ENCODE results near the gene CDH4. TPM values are rescaled to one million over a fixed set of nuclear protein-coding genes. Genes with fewer than 3 reads are reported as not detected.

The CDH4 gene
- total and polyA plus RNA-seq, 2 of the 4 experiments (the other 2 are of a cell fraction): 1.6 to 3.5 TPM

- Histone ChIP-seq H3K4me1 (ENCODE audit: control insufficient read depth, insufficient read depth, low read length) (no peaks in the 10 kb centered on the region), H2BK15ac (ENCODE audit: low read depth, low read length) (no peak overlapping the region), H3K14ac (replicated peaks; ENCODE audit: low read depth, low read length) (no peak overlapping the region), H3K23ac (ENCODE audit: low read depth, low read length) (no peak overlapping the region), H2BK120ac (ENCODE audit: low read depth, low read length) (no peak overlapping the region), H2AFZ (replicated peaks; ENCODE audit: low read length, poor library complexity) (no peak overlapping the region), H2BK20ac (ENCODE audit: low read depth, low read length) (no peak overlapping the region), H3K9me3 (ENCODE audit: control insufficient read depth, insufficient read depth, low read length) (no peaks in the 10 kb centered on the region), H3K36me3 (ENCODE audit: control insufficient read depth, insufficient read depth, low read length) (no peaks in the 10 kb centered on the region), H3K27me3 (ENCODE audit: control insufficient read depth, insufficient read depth, low read length) (peaks cover 6% of the 10 kb centered on the region; the same call in 1 of the 2 replicates), H4K91ac (ENCODE audit: insufficient read depth, low read depth, low read length) (no peak overlapping the region), H3K4me3 (ENCODE audit: insufficient read depth, low read depth, low read length) (no peak overlapping the region), H3K18ac (ENCODE audit: low read depth, low read length) (no peak overlapping the region), H4K5ac (ENCODE audit: low read depth, low read length) (no peak overlapping the region), H3K9me1 (ENCODE audit: insufficient read depth, low read length) (no peaks in the 10 kb centered on the region), H4K20me1 (ENCODE audit: insufficient read depth, low read length) (no peaks in the 10 kb centered on the region), H3K4me2 (ENCODE audit: low read depth, low read length) (no peak overlapping the region), H2BK5ac (ENCODE audit: low read depth, low read length, poor library complexity, severe bottlenecking) (no peak overlapping the region), H3K4ac (ENCODE audit: low read depth, low read length) (no peak overlapping the region), H3K27ac (ENCODE audit: insufficient read depth, low read length) (no peak overlapping the region), H2AK5ac (ENCODE audit: low read depth, low read length) (no peak overlapping the region), H2AK9ac (replicated peaks; ENCODE audit: low read depth, low read length, poor library complexity) (no peak overlapping the region), H3K79me1 (ENCODE audit: low read depth in 1 of 2, low read length in 2 of 2) (no peaks in the 10 kb centered on the region), H3K9ac (ENCODE audit: low read depth, low read length) (no peak overlapping the region), H3K56ac (ENCODE audit: extremely low read depth, insufficient read depth, low read length) (no peak overlapping the region), H4K8ac (ENCODE audit: low read depth in 2 of 2, low read length in 2 of 2) (no peak overlapping the region)
- DNase-seq (no peak), ATAC-seq (ENCODE audit: low read depth) (no peak)
- ChIA-PET POLR2A (ENCODE audit: unreplicated experiment) (no interaction called here), CTCF (no interaction called here)
- WGBS, 2 experiments (ENCODE audit: extremely low coverage in 2 of 2, insufficient read length in 1 of 2): 66% methylated on average over 6 of the region's 17 CpGs; no CpG with 5 or more reads in 1 of the 2 experiments
- in situ Hi-C loops (cut with MboI; ENCODE audit: low sequenced_read_pairs) (no loop called here), dilution Hi-C loops (cut with HindIII; ENCODE audit: low sequenced_read_pairs, unreplicated experiment) (no loop called here), intact Hi-C loops (cut with micrococcal nuclease) (no loop called here)
- TF ChIP-seq CTCF (conservative IDR thresholded peaks at IDR 0.05; ENCODE audit: low read depth, low read length) (no peak), USF2 (IDR thresholded peaks at IDR 0.05; ENCODE audit: low read depth, low read length) (no peak), CHD1 (IDR thresholded peaks at IDR 0.05; ENCODE audit: low read depth, low read length) (no peak), FOS (IDR thresholded peaks at IDR 0.05; ENCODE audit: low read depth, low read length) (no peak), MXI1 (IDR thresholded peaks at IDR 0.05; ENCODE audit: borderline replicate concordance, low read depth, low read length) (no peak), RAD21 (IDR thresholded peaks at IDR 0.05; ENCODE audit: low read length) (no peak), NFE2L2 (IDR thresholded peaks at IDR 0.05; ENCODE audit: low read depth, low read length) (no peak), MAZ (IDR thresholded peaks at IDR 0.05; ENCODE audit: borderline replicate concordance, low read depth, low read length) (no peak), CEBPB (IDR thresholded peaks at IDR 0.05; ENCODE audit: low read depth, low read length) (no peak), SMC3 (IDR thresholded peaks at IDR 0.05; ENCODE audit: low read depth, low read length) (no peak), RCOR1 (IDR thresholded peaks at IDR 0.05; ENCODE audit: insufficient replicate concordance, low read length) (no peak), POLR2A (IDR thresholded peaks at IDR 0.05; ENCODE audit: low read depth, low read length) (no peak)
- TF ChIP-seq, protein P1, sequence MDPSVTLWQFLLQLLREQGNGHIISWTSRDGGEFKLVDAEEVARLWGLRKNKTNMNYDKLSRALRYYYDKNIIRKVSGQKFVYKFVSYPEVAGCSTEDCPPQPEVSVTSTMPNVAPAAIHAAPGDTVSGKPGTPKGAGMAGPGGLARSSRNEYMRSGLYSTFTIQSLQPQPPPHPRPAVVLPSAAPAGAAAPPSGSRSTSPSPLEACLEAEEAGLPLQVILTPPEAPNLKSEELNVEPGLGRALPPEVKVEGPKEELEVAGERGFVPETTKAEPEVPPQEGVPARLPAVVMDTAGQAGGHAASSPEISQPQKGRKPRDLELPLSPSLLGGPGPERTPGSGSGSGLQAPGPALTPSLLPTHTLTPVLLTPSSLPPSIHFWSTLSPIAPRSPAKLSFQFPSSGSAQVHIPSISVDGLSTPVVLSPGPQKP (IDR thresholded peaks at IDR 0.05; ENCODE audit: borderline replicate concordance, low read depth, low read length): no peak
- BruUV-seq (replicated peaks): no TSS peak
Observed at GRCh38 chr20:61810738-61811135, 558.7 kb downstream of the CDH4 start.

All from IMR-90 (cell line).